Measurements from ENCODE around the gene LRIT3. TPM values are rescaled to one million over a fixed set of nuclear protein-coding genes. Genes with fewer than 3 reads are reported as not detected.
"Not testable (repeated sequence)": the region's sequence is repeated elsewhere in the genome, so short reads cannot be mapped to it uniquely, and the experiment has no call there.

Gene LRIT3
- total RNA-seq, 1 experiment from 2014 or later: not detected

- H3K27ac ChIP-seq: no peak overlapping the region
- DNase-seq (ENCODE audit: low read depth in 1 of 2, low spot score in 2 of 2): no peak
- H3K36me3 ChIP-seq: peaks cover 78% of the 10 kb centered on the region
- H3K4me1 ChIP-seq (replicated peaks): peaks cover 8% of the 10 kb centered on the region
- no peak overlapping the region for H3K4me3 ChIP-seq
- no peaks in the 10 kb centered on the region for H3K9me3 ChIP-seq (replicated peaks)
- no peaks in the 10 kb centered on the region for H3K27me3 ChIP-seq (replicated peaks)
Observed at GRCh38 chr4:109820563-109820962, 27.3 kb upstream of the LRIT3 start.

GRCh38 chr4:109821185-109821584, 26.7 kb upstream of the LRIT3 start:
- peaks cover 8% of the 10 kb centered on the region for H3K4me1 ChIP-seq (replicated peaks)
- no peak for DNase-seq (ENCODE audit: low read depth in 1 of 2, low spot score in 2 of 2)

GRCh38 chr4:109826719-109827118, 21.2 kb upstream of the LRIT3 start:
- H3K4me3 ChIP-seq: no peak overlapping the region
- H3K4me1 ChIP-seq (replicated peaks): no peaks in the 10 kb centered on the region
- H3K36me3 ChIP-seq: peaks cover 54% of the 10 kb centered on the region
- no peaks in the 10 kb centered on the region for H3K27me3 ChIP-seq (replicated peaks)
- H3K27ac ChIP-seq: no peak overlapping the region
- no peaks in the 10 kb centered on the region for H3K9me3 ChIP-seq (replicated peaks)
- DNase-seq (ENCODE audit: low read depth in 1 of 2, low spot score in 2 of 2): no peak

More at GRCh38 chr4:109821185-109821584, 26.7 kb upstream of the LRIT3 start:
- no peaks in the 10 kb centered on the region for H3K9me3 ChIP-seq (replicated peaks)
- H3K4me3 ChIP-seq: no peak overlapping the region
- H3K27ac ChIP-seq: no peak overlapping the region
- H3K36me3 ChIP-seq: peaks cover 82% of the 10 kb centered on the region
- no peaks in the 10 kb centered on the region for H3K27me3 ChIP-seq (replicated peaks)

GRCh38 chr4:109827672-109828071, 20.2 kb upstream of the LRIT3 start, which contains the start of gene RRH:
RRH (plus strand) TSS chr4:109827972; CDS start chr4:109828028, 56 bp downstream.
- Histone ChIP-seq H3K27ac (no peak within 1 kb of the TSS), H3K4me1 (replicated peaks) (no peaks in the 10 kb centered on the region), H3K9me3 (replicated peaks) (no peaks in the 10 kb centered on the region), H3K36me3 (peaks cover 47% of the 10 kb centered on the region), H3K4me3 (no peak within 1 kb of the TSS), H3K27me3 (replicated peaks) (no peaks in the 10 kb centered on the region)
- no peak for DNase-seq (ENCODE audit: low read depth in 1 of 2, low spot score in 2 of 2)

GRCh38 chr4:109833756-109834155, 14.2 kb upstream of the LRIT3 start:
- Histone ChIP-seq H3K9me3 (replicated peaks) (no peaks in the 10 kb centered on the region), H3K27ac (no peak overlapping the region), H3K4me1 (replicated peaks) (no peaks in the 10 kb centered on the region), H3K27me3 (replicated peaks) (no peaks in the 10 kb centered on the region), H3K4me3 (no peak overlapping the region), H3K36me3 (no peaks in the 10 kb centered on the region)
- DNase-seq (ENCODE audit: low read depth in 1 of 2, low spot score in 2 of 2): no peak

- Histone ChIP-seq H3K27ac (no peak overlapping the region), H3K4me1 (replicated peaks) (no peaks in the 10 kb centered on the region), H3K27me3 (replicated peaks) (0 out of 2 replicates have a peak, but pooled peaks cover 2% of the 10 kb centered on the region), H3K36me3 (no peaks in the 10 kb centered on the region), H3K9me3 (replicated peaks) (no peaks in the 10 kb centered on the region), H3K4me3 (no peak overlapping the region)
- DNase-seq (ENCODE audit: low read depth in 1 of 2, low spot score in 2 of 2): no peak
Observed at GRCh38 chr4:109836985-109837384, 10.9 kb upstream of the LRIT3 start.

- H3K9me3 ChIP-seq (replicated peaks): no peaks in the 10 kb centered on the region
- no peak for DNase-seq (ENCODE audit: low read depth in 1 of 2, low spot score in 2 of 2)
- H3K36me3 ChIP-seq: no peaks in the 10 kb centered on the region
- no peaks in the 10 kb centered on the region for H3K4me1 ChIP-seq (replicated peaks)
- H3K27ac ChIP-seq: no peak overlapping the region
- no peak overlapping the region for H3K4me3 ChIP-seq
- no peaks in the 10 kb centered on the region for H3K27me3 ChIP-seq (replicated peaks)
Observed at GRCh38 chr4:109846395-109847098, 1.4 kb upstream of the LRIT3 start.

- no peak overlapping the region for H3K4me3 ChIP-seq
Observed at GRCh38 chr4:109848501-109848900, 594 bp downstream of the LRIT3 start.

GRCh38 chr4:109850601-109851000, 2.7 kb downstream of the LRIT3 start:
- no peak overlapping the region for H3K27ac ChIP-seq

More at GRCh38 chr4:109848501-109848900, 594 bp downstream of the LRIT3 start:
- Histone ChIP-seq H3K27me3 (replicated peaks) (no peaks in the 10 kb centered on the region), H3K9me3 (replicated peaks) (no peaks in the 10 kb centered on the region), H3K27ac (no peak overlapping the region), H3K4me1 (replicated peaks) (no peaks in the 10 kb centered on the region), H3K36me3 (no peaks in the 10 kb centered on the region)
- DNase-seq (ENCODE audit: low read depth in 1 of 2, low spot score in 2 of 2): no peak

GRCh38 chr4:109859426-109860300, 11.8 kb downstream of the LRIT3 start:
- H3K9me3 ChIP-seq (replicated peaks); H3K27ac ChIP-seq; H3K4me1 ChIP-seq (replicated peaks); DNase-seq (ENCODE audit: low read depth in 1 of 2, low spot score in 2 of 2); H3K36me3 ChIP-seq; H3K4me3 ChIP-seq; H3K27me3 ChIP-seq (replicated peaks): not testable (repeated sequence)

More at GRCh38 chr4:109850601-109851000, 2.7 kb downstream of the LRIT3 start:
- H3K4me3 ChIP-seq: no peak overlapping the region
- no peaks in the 10 kb centered on the region for H3K4me1 ChIP-seq (replicated peaks)
- DNase-seq (ENCODE audit: low read depth in 1 of 2, low spot score in 2 of 2): no peak
- H3K36me3 ChIP-seq: no peaks in the 10 kb centered on the region
- no peaks in the 10 kb centered on the region for H3K27me3 ChIP-seq (replicated peaks)
- no peaks in the 10 kb centered on the region for H3K9me3 ChIP-seq (replicated peaks)

- H3K36me3 ChIP-seq: no peaks in the 10 kb centered on the region
- DNase-seq (ENCODE audit: low read depth in 1 of 2, low spot score in 2 of 2): no peak
- H3K27ac ChIP-seq: no peak overlapping the region
- H3K4me1 ChIP-seq (replicated peaks): no peaks in the 10 kb centered on the region
- H3K9me3 ChIP-seq (replicated peaks): no peaks in the 10 kb centered on the region
- no peak overlapping the region for H3K4me3 ChIP-seq
- H3K27me3 ChIP-seq (replicated peaks): no peaks in the 10 kb centered on the region
Observed at GRCh38 chr4:109861271-109861670, 13.4 kb downstream of the LRIT3 start.

GRCh38 chr4:109861916-109862511, 14.1 kb downstream of the LRIT3 start:
- Histone ChIP-seq H3K9me3 (replicated peaks) (no peaks in the 10 kb centered on the region), H3K36me3 (no peaks in the 10 kb centered on the region), H3K27ac (no peak overlapping the region), H3K27me3 (replicated peaks) (no peaks in the 10 kb centered on the region), H3K4me3 (no peak overlapping the region), H3K4me1 (replicated peaks) (no peaks in the 10 kb centered on the region)
- no peak for DNase-seq (ENCODE audit: low read depth in 1 of 2, low spot score in 2 of 2)

GRCh38 chr4:109864134-109864533, 16.2 kb downstream of the LRIT3 start:
- Histone ChIP-seq H3K4me1 (replicated peaks) (no peaks in the 10 kb centered on the region), H3K36me3 (no peaks in the 10 kb centered on the region), H3K27ac (no peak overlapping the region), H3K27me3 (replicated peaks) (no peaks in the 10 kb centered on the region), H3K4me3 (no peak overlapping the region), H3K9me3 (replicated peaks) (no peaks in the 10 kb centered on the region)
- DNase-seq (ENCODE audit: low read depth in 1 of 2, low spot score in 2 of 2): no peak

GRCh38 chr4:109870061-109870460, 22.2 kb downstream of the LRIT3 start:
- Histone ChIP-seq H3K4me3 (no peak overlapping the region), H3K36me3 (no peaks in the 10 kb centered on the region), H3K4me1 (replicated peaks) (no peaks in the 10 kb centered on the region), H3K9me3 (replicated peaks) (no peaks in the 10 kb centered on the region), H3K27me3 (replicated peaks) (no peaks in the 10 kb centered on the region), H3K27ac (no peak overlapping the region)
- DNase-seq (ENCODE audit: low read depth in 1 of 2, low spot score in 2 of 2): no peak

Data from SJSA1 (cell line).